A549 (cell line): ENCODE results near the gene PPFIA4.

Experiments
- CHD2 ChIP-seq: fragments of 150-350 bp; IDR thresholded peaks from 2 replicates; pipeline ENCODE4 v1.6.1; 2014; ENCODE audit warnings: low read length; ENCODE audit not compliant: partially characterized antibody
- CHD4 ChIP-seq: fragments of 200-600 bp; sonication (generic); IDR thresholded peaks from 2 replicates; pipeline ENCODE4 v1.6.1; 2016; ENCODE audit warnings: antibody characterized with exemption, mild to moderate bottlenecking, borderline replicate concordance
- HEYL ChIP-seq: fragments of 250-450 bp; sonication (Bioruptor Pico); IDR thresholded peaks from 2 replicates; pipeline ENCODE4 v1.8.0; 2021; ENCODE audit warnings: mild to moderate bottlenecking, moderate library complexity
- JUN ChIP-seq, 2 experiments: fragments of >200 bp; sonication (Bioruptor Twin); formaldehyde crosslinking; IDR thresholded peaks; 2 replicates in 1 of 2; 3 replicates in 1 of 2; pipeline ENCODE4 v1.6.1; 2016 to 2017
- NR3C1 ChIP-seq: fragments of >200 bp; sonication (Bioruptor Twin); formaldehyde crosslinking; IDR thresholded peaks from 3 replicates; pipeline ENCODE4 v1.6.1; 2017
- POLR2A ChIP-seq: IDR thresholded peaks from 2 replicates; pipeline ENCODE4 v1.6.1; 2012; ENCODE audit warnings: mild to moderate bottlenecking, low read length
- RCOR1 ChIP-seq: fragments of 150-350 bp; IDR thresholded peaks from 2 replicates; pipeline ENCODE4 v1.6.1; 2014; ENCODE audit warnings: antibody characterized with exemption, low read length, low read depth
- SMC3 ChIP-seq: fragments of >200 bp; sonication (Bioruptor Twin); formaldehyde crosslinking; IDR thresholded peaks from 3 replicates; pipeline ENCODE4 v1.6.1; 2018; ENCODE audit warnings: inconsistent platforms
- TP53 ChIP-seq: fragments of 250-450 bp; sonication (Bioruptor Pico); IDR thresholded peaks from 2 replicates; pipeline ENCODE4 v1.5.0; 2021; ENCODE audit warnings: mild to moderate bottlenecking, moderate library complexity
- TF ChIP-seq, protein P1 (sequence below): fragments of 200-600 bp; sonication (generic); IDR thresholded peaks from 2 replicates; pipeline ENCODE4 v1.6.1; 2016; ENCODE audit warnings: antibody characterized with exemption, mild to moderate bottlenecking, moderate library complexity
- TF ChIP-seq, protein P2 (sequence below): IDR thresholded peaks from 2 replicates; pipeline ENCODE4 v1.6.1; 2012
- TF ChIP-seq, protein P3 (sequence below): fragments of >200 bp; sonication (Bioruptor Twin); formaldehyde crosslinking; IDR thresholded peaks from 3 replicates; pipeline ENCODE4 v1.5.1; 2016
- TF ChIP-seq, protein P4 (sequence below): fragments of 250-450 bp; sonication (Bioruptor Pico); IDR thresholded peaks from 2 replicates; pipeline ENCODE4 v1.5.0; 2020; ENCODE audit warnings: low read depth, mild to moderate bottlenecking, moderate library complexity

DNA sequence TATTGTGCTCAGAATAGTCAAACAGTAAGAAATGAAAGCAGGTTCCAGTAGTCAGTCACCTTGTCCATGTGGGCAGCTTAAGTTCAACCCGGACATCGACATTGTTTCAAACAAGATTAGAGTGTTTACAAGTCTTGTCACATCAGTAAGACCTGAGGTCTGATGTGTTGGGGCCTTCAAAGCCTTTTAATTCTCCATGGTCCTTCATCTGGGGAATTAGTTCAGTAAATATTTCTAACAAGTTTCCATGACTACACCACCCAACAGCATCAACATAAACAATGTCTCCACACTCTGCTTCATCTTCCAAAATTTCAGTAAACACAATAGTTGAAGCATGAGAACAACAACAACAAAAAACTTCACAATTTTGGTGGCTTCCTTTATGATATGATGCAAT, 86.2 kb downstream of the PPFIA4 start:
- TF ChIP-seq, protein P1, sequence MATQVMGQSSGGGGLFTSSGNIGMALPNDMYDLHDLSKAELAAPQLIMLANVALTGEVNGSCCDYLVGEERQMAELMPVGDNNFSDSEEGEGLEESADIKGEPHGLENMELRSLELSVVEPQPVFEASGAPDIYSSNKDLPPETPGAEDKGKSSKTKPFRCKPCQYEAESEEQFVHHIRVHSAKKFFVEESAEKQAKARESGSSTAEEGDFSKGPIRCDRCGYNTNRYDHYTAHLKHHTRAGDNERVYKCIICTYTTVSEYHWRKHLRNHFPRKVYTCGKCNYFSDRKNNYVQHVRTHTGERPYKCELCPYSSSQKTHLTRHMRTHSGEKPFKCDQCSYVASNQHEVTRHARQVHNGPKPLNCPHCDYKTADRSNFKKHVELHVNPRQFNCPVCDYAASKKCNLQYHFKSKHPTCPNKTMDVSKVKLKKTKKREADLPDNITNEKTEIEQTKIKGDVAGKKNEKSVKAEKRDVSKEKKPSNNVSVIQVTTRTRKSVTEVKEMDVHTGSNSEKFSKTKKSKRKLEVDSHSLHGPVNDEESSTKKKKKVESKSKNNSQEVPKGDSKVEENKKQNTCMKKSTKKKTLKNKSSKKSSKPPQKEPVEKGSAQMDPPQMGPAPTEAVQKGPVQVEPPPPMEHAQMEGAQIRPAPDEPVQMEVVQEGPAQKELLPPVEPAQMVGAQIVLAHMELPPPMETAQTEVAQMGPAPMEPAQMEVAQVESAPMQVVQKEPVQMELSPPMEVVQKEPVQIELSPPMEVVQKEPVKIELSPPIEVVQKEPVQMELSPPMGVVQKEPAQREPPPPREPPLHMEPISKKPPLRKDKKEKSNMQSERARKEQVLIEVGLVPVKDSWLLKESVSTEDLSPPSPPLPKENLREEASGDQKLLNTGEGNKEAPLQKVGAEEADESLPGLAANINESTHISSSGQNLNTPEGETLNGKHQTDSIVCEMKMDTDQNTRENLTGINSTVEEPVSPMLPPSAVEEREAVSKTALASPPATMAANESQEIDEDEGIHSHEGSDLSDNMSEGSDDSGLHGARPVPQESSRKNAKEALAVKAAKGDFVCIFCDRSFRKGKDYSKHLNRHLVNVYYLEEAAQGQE, result no peak
- TF ChIP-seq CHD4, result no peak
- TF ChIP-seq HEYL (CRISPR knock-in tag), result no peak
- TF ChIP-seq, protein P2, sequence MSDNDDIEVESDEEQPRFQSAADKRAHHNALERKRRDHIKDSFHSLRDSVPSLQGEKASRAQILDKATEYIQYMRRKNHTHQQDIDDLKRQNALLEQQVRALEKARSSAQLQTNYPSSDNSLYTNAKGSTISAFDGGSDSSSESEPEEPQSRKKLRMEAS, result no peak
- TF ChIP-seq, protein P3, sequence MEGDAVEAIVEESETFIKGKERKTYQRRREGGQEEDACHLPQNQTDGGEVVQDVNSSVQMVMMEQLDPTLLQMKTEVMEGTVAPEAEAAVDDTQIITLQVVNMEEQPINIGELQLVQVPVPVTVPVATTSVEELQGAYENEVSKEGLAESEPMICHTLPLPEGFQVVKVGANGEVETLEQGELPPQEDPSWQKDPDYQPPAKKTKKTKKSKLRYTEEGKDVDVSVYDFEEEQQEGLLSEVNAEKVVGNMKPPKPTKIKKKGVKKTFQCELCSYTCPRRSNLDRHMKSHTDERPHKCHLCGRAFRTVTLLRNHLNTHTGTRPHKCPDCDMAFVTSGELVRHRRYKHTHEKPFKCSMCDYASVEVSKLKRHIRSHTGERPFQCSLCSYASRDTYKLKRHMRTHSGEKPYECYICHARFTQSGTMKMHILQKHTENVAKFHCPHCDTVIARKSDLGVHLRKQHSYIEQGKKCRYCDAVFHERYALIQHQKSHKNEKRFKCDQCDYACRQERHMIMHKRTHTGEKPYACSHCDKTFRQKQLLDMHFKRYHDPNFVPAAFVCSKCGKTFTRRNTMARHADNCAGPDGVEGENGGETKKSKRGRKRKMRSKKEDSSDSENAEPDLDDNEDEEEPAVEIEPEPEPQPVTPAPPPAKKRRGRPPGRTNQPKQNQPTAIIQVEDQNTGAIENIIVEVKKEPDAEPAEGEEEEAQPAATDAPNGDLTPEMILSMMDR, result no peak
- TF ChIP-seq JUN (IDR thresholded peaks at IDR 0.05), result no peak
- TF ChIP-seq NR3C1, result no peak
- no peak for TF ChIP-seq POLR2A
- TF ChIP-seq TP53, result no peak
- TF ChIP-seq SMC3, result no peak
- no peak for TF ChIP-seq CHD2
- TF ChIP-seq RCOR1, result no peak
- TF ChIP-seq, protein P4, sequence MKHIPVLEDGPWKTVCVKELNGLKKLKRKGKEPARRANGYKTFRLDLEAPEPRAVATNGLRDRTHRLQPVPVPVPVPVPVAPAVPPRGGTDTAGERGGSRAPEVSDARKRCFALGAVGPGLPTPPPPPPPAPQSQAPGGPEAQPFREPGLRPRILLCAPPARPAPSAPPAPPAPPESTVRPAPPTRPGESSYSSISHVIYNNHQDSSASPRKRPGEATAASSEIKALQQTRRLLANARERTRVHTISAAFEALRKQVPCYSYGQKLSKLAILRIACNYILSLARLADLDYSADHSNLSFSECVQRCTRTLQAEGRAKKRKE (CRISPR knock-in tag), result no peak
